Measurements from ENCODE around the gene ST6GALNAC1.

DNA sequence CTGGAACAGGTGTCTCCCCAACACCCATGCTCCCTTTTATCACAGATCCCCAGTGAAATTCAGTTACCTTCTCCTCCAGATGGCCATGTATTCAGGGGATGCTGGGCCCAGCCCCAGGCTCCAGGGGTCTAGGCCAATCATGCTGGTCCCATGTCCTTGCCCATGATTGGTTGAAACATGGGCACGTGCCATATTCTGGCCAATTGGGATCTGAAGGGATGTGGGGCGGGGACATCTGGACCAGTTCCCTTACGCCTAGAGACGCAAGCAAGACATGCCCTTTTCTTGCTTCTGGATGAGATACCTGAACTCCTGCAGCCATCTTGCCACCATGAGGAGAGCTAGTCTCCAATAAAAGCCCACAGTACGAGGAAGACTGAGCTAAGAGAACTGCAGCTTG is 31.0 kb upstream of the ST6GALNAC1 start:
- TF ChIP-seq, protein P1, sequence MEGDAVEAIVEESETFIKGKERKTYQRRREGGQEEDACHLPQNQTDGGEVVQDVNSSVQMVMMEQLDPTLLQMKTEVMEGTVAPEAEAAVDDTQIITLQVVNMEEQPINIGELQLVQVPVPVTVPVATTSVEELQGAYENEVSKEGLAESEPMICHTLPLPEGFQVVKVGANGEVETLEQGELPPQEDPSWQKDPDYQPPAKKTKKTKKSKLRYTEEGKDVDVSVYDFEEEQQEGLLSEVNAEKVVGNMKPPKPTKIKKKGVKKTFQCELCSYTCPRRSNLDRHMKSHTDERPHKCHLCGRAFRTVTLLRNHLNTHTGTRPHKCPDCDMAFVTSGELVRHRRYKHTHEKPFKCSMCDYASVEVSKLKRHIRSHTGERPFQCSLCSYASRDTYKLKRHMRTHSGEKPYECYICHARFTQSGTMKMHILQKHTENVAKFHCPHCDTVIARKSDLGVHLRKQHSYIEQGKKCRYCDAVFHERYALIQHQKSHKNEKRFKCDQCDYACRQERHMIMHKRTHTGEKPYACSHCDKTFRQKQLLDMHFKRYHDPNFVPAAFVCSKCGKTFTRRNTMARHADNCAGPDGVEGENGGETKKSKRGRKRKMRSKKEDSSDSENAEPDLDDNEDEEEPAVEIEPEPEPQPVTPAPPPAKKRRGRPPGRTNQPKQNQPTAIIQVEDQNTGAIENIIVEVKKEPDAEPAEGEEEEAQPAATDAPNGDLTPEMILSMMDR (IDR thresholded peaks at IDR 0.05) = no peak
- no peak for TF ChIP-seq POLR2A (IDR thresholded peaks at IDR 0.05)

All from thyroid gland (tissue), 4 donors.